ENCODE results near the gene CLEC16A. TPM values are rescaled to one million over a fixed set of nuclear protein-coding genes. Genes with fewer than 3 reads are reported as not detected.

Gene CLEC16A
- polyA plus RNA-seq, 3 donors, result 3.4 to 12.0 (median 5.8) TPM

- no peaks in the 10 kb centered on the region for H4K20me1 ChIP-seq (ENCODE audit: insufficient read depth, low read length)
- peaks cover 0 to 9% of the 10 kb centered on the region in 2 donors for H3K36me3 ChIP-seq (replicated peaks in 1 of 2; ENCODE audit: control insufficient read depth in 1 of 2, insufficient read depth in 2 of 2, low read length in 2 of 2)
- DNase-seq, result no peak
- no peaks in the 10 kb centered on the region for H3K9me3 Mint-ChIP-seq
- no peak overlapping the region for H3K9ac ChIP-seq (ENCODE audit: insufficient read depth, low read length, poor library complexity, severe bottlenecking)
- peaks cover 0 to 2% (median 0%) of the 10 kb centered on the region in 3 donors for H3K27me3 Mint-ChIP-seq (ENCODE audit: low read depth in 3 of 3)
- H3K4me1 ChIP-seq (ENCODE audit: control insufficient read depth in 1 of 2, insufficient read depth in 2 of 2, low read length in 2 of 2), result peaks cover 0 to under 1% of the 10 kb centered on the region in 2 donors
- peaks cover 5% of the 10 kb centered on the region for H3K4me1 Mint-ChIP-seq
- no peak overlapping the region for H3K27ac Mint-ChIP-seq
- H3K4me2 ChIP-seq (replicated peaks; ENCODE audit: extremely low read depth, low read length, poor library complexity, severe bottlenecking), result no peak overlapping the region
- H3K4me3 ChIP-seq (replicated peaks in 1 of 3; ENCODE audit: low read depth in 2 of 3, low read length in 3 of 3), result no peak overlapping the region
- H3K36me3 Mint-ChIP-seq, result peaks cover 33 to 37% of the 10 kb centered on the region in 2 donors
- TF ChIP-seq CTCF (IDR thresholded peaks at IDR 0.05), result no peak
- intact Hi-C loops (cut with micrococcal nuclease), result loop anchor here in 1 of 2 donors (10.0 kb wide), 1 partner anchor 159 kb away; no protein-coding TSS in a partner anchor
- H2AFZ ChIP-seq (ENCODE audit: insufficient read depth, low read depth, low read length, poor library complexity, severe bottlenecking), result no peak overlapping the region
- WGBS (ENCODE audit: insufficient coverage), result 100% methylated on average over 4 of the region's 4 CpGs
- no peaks in the 10 kb centered on the region for H3K9me3 ChIP-seq (replicated peaks in 1 of 2; ENCODE audit: control insufficient read depth in 1 of 2, insufficient read depth in 1 of 2, low read length in 2 of 2)
- no peaks in the 10 kb centered on the region for H3K27me3 ChIP-seq (ENCODE audit: control insufficient read depth in 2 of 2, insufficient read depth in 2 of 2, low read length in 2 of 2)
- H3K79me2 ChIP-seq (ENCODE audit: insufficient read depth, low read length), result no peaks in the 10 kb centered on the region
- no peak overlapping the region for H3K4me3 Mint-ChIP-seq
- H3K27ac ChIP-seq (ENCODE audit: low read depth in 1 of 2, low read length in 2 of 2), result no peak overlapping the region
Observed at GRCh38 chr16:11144122-11144521, 199.8 kb downstream of the CLEC16A start.

- Histone ChIP-seq H3K4me2 (replicated peaks; ENCODE audit: extremely low read depth, low read length, poor library complexity, severe bottlenecking) (no peak overlapping the region), H4K20me1 (ENCODE audit: insufficient read depth, low read length) (no peaks in the 10 kb centered on the region), H3K9ac (ENCODE audit: insufficient read depth, low read length, poor library complexity, severe bottlenecking) (no peak overlapping the region), H2AFZ (ENCODE audit: insufficient read depth, low read depth, low read length, poor library complexity, severe bottlenecking) (no peak overlapping the region), H3K79me2 (ENCODE audit: insufficient read depth, low read length) (no peaks in the 10 kb centered on the region), H3K4me3 (replicated peaks in 1 of 3; ENCODE audit: low read depth in 2 of 3, low read length in 3 of 3) (no peak overlapping the region), H3K27ac (ENCODE audit: low read depth in 1 of 2, low read length in 2 of 2) (no peak overlapping the region), H3K9me3 (replicated peaks in 1 of 2; ENCODE audit: control insufficient read depth in 1 of 2, insufficient read depth in 1 of 2, low read length in 2 of 2) (no peaks in the 10 kb centered on the region), H3K4me1 (ENCODE audit: control insufficient read depth in 1 of 2, insufficient read depth in 2 of 2, low read length in 2 of 2) (no peaks in the 10 kb centered on the region), H3K27me3 (ENCODE audit: control insufficient read depth in 2 of 2, insufficient read depth in 2 of 2, low read length in 2 of 2) (no peaks in the 10 kb centered on the region), H3K36me3 (replicated peaks in 1 of 2; ENCODE audit: control insufficient read depth in 1 of 2, insufficient read depth in 2 of 2, low read length in 2 of 2) (peaks cover 0 to 9% of the 10 kb centered on the region in 2 donors)
- H3K4me3 Mint-ChIP-seq, result no peak overlapping the region
- H3K4me1 Mint-ChIP-seq, result no peaks in the 10 kb centered on the region
- no peak for DNase-seq
- 76% methylated on average over 7 of the region's 13 CpGs for WGBS (ENCODE audit: insufficient coverage)
- H3K9me3 Mint-ChIP-seq, result peaks cover 0 to 3% (median 0%) of the 10 kb centered on the region in 7 donors
- intact Hi-C loops (cut with micrococcal nuclease), result loop anchor here in 1 of 2 donors (10.0 kb wide), 1 partner anchor 160 kb away; no protein-coding TSS in a partner anchor
- H3K27ac Mint-ChIP-seq, result peak overlapping the region in 1 of 7 donors; percentile 44
- no peaks in the 10 kb centered on the region for H3K27me3 Mint-ChIP-seq (ENCODE audit: low read depth in 3 of 3)
- peaks cover 29 to 35% of the 10 kb centered on the region in 2 donors for H3K36me3 Mint-ChIP-seq
- no peak for TF ChIP-seq CTCF (IDR thresholded peaks at IDR 0.05)
Observed at GRCh38 chr16:11145173-11145818, 200.9 kb downstream of the CLEC16A start.

Measured in CD14-positive monocyte (primary cell).